Measurements from ENCODE around the gene CAGE1. TPM values are rescaled to one million over a fixed set of nuclear protein-coding genes. Genes with fewer than 3 reads are reported as not detected.

The CAGE1 gene
- polyA plus RNA-seq, 1 experiment: not detected

- Histone ChIP-seq H3K36me3 (ENCODE audit: control insufficient read depth, insufficient read depth, low read length) (peaks cover 11% of the 10 kb centered on the region), H3K4me3 (ENCODE audit: low read depth, low read length) (no peak overlapping the region), H3K27me3 (ENCODE audit: control insufficient read depth, insufficient read depth, low read length) (no peaks in the 10 kb centered on the region)
- ChIA-PET CTCF (interaction anchor here (1.1 to 4.8 kb wide), 2 partner anchors 9 to 561 kb away, joined by 3 to 39 read pairs; no protein-coding TSS in a partner anchor), POLR2A (no interaction called here)
- TF ChIP-seq CTCF (IDR thresholded peaks at IDR 0.05; ENCODE audit: insufficient read depth, low read depth, low read length): no peak
- DNase-seq (ENCODE audit: low read depth): no peak
Measured at GRCh38 chr6:7285416-7285815, 104.1 kb downstream of the CAGE1 start.

DNA sequence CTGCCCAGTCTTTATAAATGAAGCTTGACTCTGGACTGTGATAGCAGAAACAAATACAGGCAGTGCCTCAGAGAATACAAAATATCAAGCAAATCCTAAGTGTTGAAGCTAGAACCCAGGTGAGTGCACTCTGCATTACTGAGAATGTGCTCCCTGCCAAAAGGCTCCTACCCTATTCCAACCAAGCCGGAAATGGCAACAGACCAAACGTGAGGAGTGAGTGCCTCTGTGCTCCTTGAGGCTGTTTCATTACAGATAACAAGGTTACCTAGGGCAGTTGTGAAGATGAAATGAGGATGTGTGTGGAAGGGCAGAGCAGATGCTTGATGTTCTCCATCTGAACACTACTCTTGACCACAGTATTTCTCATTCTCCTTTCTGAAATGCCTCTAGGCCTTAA lies 105.9 kb downstream of the CAGE1 start:
- ChIA-PET POLR2A (no interaction called here), CTCF (interaction anchor here (4.8 kb wide), 1 partner anchor 8 kb away, joined by 39 read pairs; no protein-coding TSS in a partner anchor)
- no peaks in the 10 kb centered on the region for H3K27me3 ChIP-seq (ENCODE audit: control insufficient read depth, insufficient read depth, low read length)
- peaks cover 7% of the 10 kb centered on the region for H3K36me3 ChIP-seq (ENCODE audit: control insufficient read depth, insufficient read depth, low read length)
- H3K4me3 ChIP-seq (ENCODE audit: low read depth, low read length): no peak overlapping the region
- no peak for TF ChIP-seq CTCF (IDR thresholded peaks at IDR 0.05; ENCODE audit: insufficient read depth, low read depth, low read length)
- no peak for DNase-seq (ENCODE audit: low read depth)

- CTCF ChIA-PET: interaction anchor here (1.0 kb wide), 1 partner anchor 9 kb away, joined by 4 read pairs; no protein-coding TSS in a partner anchor
- Histone ChIP-seq H3K4me3 (ENCODE audit: low read depth, low read length) (no peak overlapping the region), H3K27me3 (ENCODE audit: control insufficient read depth, insufficient read depth, low read length) (no peaks in the 10 kb centered on the region), H3K36me3 (ENCODE audit: control insufficient read depth, insufficient read depth, low read length) (peaks cover 6% of the 10 kb centered on the region)
- no peak for DNase-seq (ENCODE audit: low read depth)
- no peak for TF ChIP-seq CTCF (IDR thresholded peaks at IDR 0.05; ENCODE audit: insufficient read depth, low read depth, low read length)
- POLR2A ChIA-PET: no interaction called here
Measured at GRCh38 chr6:7282097-7282906, 107.2 kb downstream of the CAGE1 start.

Other genes with a start within 250 kb of the CAGE1 start
- 173 and 215 TPM in 2 replicates for gene SSR1, start 76.5 kb downstream of the CAGE1 start, polyA plus RNA-seq (2011; rRNA removed)
- 12.1 and 16.1 TPM in 2 replicates for gene RIOK1, start 66 bp upstream of the CAGE1 start, polyA plus RNA-seq (2011; rRNA removed)
- gene DSP, start 151.9 kb upstream of the CAGE1 start, polyA plus RNA-seq (2011; rRNA removed): 11.0 and 12.7 TPM in 2 replicates
- gene SNRNP48, start 200.5 kb upstream of the CAGE1 start, polyA plus RNA-seq (2011; rRNA removed): 2.6 and 6.2 TPM in 2 replicates

Data from BJ (cell line).